CD14-positive monocyte (primary cell): ENCODE measurements around the gene DNAJB8. TPM values are rescaled to one million over a fixed set of nuclear protein-coding genes. Genes with fewer than 3 reads are reported as not detected.

Source experiments
- DNase-seq, 3 donors: peaks; one replicate each; pipeline ENCODE4 v3.0.0-alpha.2; 2011 to 2022
- H2AFZ ChIP-seq: 2 replicates; pipeline ENCODE4 v1.6.0; 2012; ENCODE audit warnings: mild to moderate bottlenecking, low read depth, low read length, inconsistent platforms; ENCODE audit not compliant: insufficient read depth, poor library complexity, severe bottlenecking
- H3K27ac ChIP-seq, 2 donors: 1 replicate in 1 of 2; 2 replicates in 1 of 2; pipeline ENCODE4 v1.5.1; 2012 to 2013; ENCODE audit warnings: low read length in 2 of 2, control low read depth in 1 of 2, inconsistent platforms in 1 of 2, low read depth in 1 of 2, mild to moderate bottlenecking in 1 of 2
- H3K27me3 ChIP-seq, 2 donors: one replicate each; pipeline versions ENCODE4 v1.6.0 to v1.6.1; 2011 to 2013; ENCODE audit warnings: low read length in 2 of 2; ENCODE audit not compliant: control insufficient read depth in 2 of 2, insufficient read depth in 2 of 2
- H3K36me3 ChIP-seq, 2 donors: replicated peaks in 1 of 2; 1 replicate in 1 of 2; 2 replicates in 1 of 2; pipeline versions ENCODE4 v1.5.1 to v1.6.1; 2012 to 2013; ENCODE audit warnings: low read length in 2 of 2, control low read depth in 1 of 2, inconsistent platforms in 1 of 2, mild to moderate bottlenecking in 1 of 2; ENCODE audit not compliant: insufficient read depth in 2 of 2, control insufficient read depth in 1 of 2
- H3K4me1 ChIP-seq, 2 donors: 1 replicate in 1 of 2; 2 replicates in 1 of 2; pipeline versions ENCODE4 v1.5.1 to v1.6.1; 2012 to 2013; ENCODE audit warnings: low read length in 2 of 2, control low read depth in 1 of 2, inconsistent platforms in 1 of 2, mild to moderate bottlenecking in 1 of 2, moderate library complexity in 1 of 2; ENCODE audit not compliant: insufficient read depth in 2 of 2, control insufficient read depth in 1 of 2
- H3K4me2 ChIP-seq: replicated peaks from 2 replicates; pipeline ENCODE3; 2012; ENCODE audit warnings: low read length, moderate library complexity, mild to moderate bottlenecking; ENCODE audit not compliant: poor library complexity, severe bottlenecking; ENCODE audit errors: extremely low read depth
- H3K4me3 ChIP-seq, 3 experiments: fragments of 200-600 bp in 1 of 3; sonication (generic) in 1 of 3; replicated peaks in 1 of 3; 1 replicate in 2 of 3; 2 replicates in 1 of 3; pipeline ENCODE4 v1.5.1; 2011 to 2013; ENCODE audit warnings: low read length in 3 of 3, mild to moderate bottlenecking in 3 of 3, control low read depth in 2 of 3, low read depth in 2 of 3, inconsistent platforms in 1 of 3, moderate library complexity in 1 of 3
- H3K79me2 ChIP-seq: 2 replicates; pipeline ENCODE4 v1.6.0; 2012; ENCODE audit warnings: mild to moderate bottlenecking, control low read depth, inconsistent platforms, low read length, moderate library complexity; ENCODE audit not compliant: insufficient read depth
- H3K9ac ChIP-seq: 2 replicates; pipeline ENCODE4 v1.6.0; 2017; ENCODE audit warnings: low read length, mild to moderate bottlenecking; ENCODE audit not compliant: insufficient read depth, poor library complexity, severe bottlenecking
- H3K9me3 ChIP-seq, 2 donors: replicated peaks in 1 of 2; 1 replicate in 1 of 2; 2 replicates in 1 of 2; pipeline versions ENCODE4 v1.5.1 to v1.6.1; 2012 to 2013; ENCODE audit warnings: low read length in 2 of 2, control low read depth in 1 of 2; ENCODE audit not compliant: control insufficient read depth in 1 of 2, insufficient read depth in 1 of 2
- H4K20me1 ChIP-seq: 2 replicates; pipeline ENCODE4 v1.6.0; 2012; ENCODE audit warnings: mild to moderate bottlenecking, low read length, control low read depth, moderate library complexity; ENCODE audit not compliant: insufficient read depth
- H3K27ac Mint-ChIP-seq, 7 donors: one replicate each; pipeline ENCODE4 v1.8.0; 2020; ENCODE audit warnings: mild to moderate bottlenecking in 7 of 7, mixed read lengths in 7 of 7, moderate library complexity in 6 of 7, inconsistent platforms in 2 of 7
- H3K27me3 Mint-ChIP-seq, 3 donors: one replicate each; pipeline ENCODE4 v1.8.0; 2021 to 2022; ENCODE audit warnings: low read depth in 3 of 3, mild to moderate bottlenecking in 3 of 3, mixed read lengths in 3 of 3, moderate library complexity in 3 of 3, inconsistent platforms in 1 of 3
- H3K36me3 Mint-ChIP-seq, 2 donors: one replicate each; pipeline ENCODE4 v1.8.0; 2020; ENCODE audit warnings: mixed read lengths in 2 of 2, inconsistent platforms in 1 of 2, mild to moderate bottlenecking in 1 of 2
- H3K4me1 Mint-ChIP-seq: one replicate; pipeline ENCODE4 v1.8.0; 2020; ENCODE audit warnings: mild to moderate bottlenecking, mixed read lengths
- H3K4me3 Mint-ChIP-seq, 2 donors: one replicate each; pipeline ENCODE4 v1.8.0; 2020; ENCODE audit warnings: mild to moderate bottlenecking in 2 of 2, mixed read lengths in 2 of 2, moderate library complexity in 1 of 2
- H3K9me3 Mint-ChIP-seq, 7 donors: one replicate each; pipeline ENCODE4 v1.8.0; 2020 to 2022; ENCODE audit warnings: mixed read lengths in 7 of 7, mild to moderate bottlenecking in 6 of 7, moderate library complexity in 6 of 7, inconsistent platforms in 2 of 7
- CTCF ChIP-seq: fragments of 200-600 bp; IDR thresholded peaks from one replicate; pipeline ENCODE4 v1.8.0; 2022; ENCODE audit warnings: antibody characterized with exemption, mild to moderate bottlenecking
- WGBS: methylation state at CpG from one replicate; pipeline ENCODE4 v1.1.5; 2013; ENCODE audit warnings: missing lambda C conversion rate; ENCODE audit not compliant: insufficient coverage; 5-methylcytosine and 5-hydroxymethylcytosine counted together
- intact Hi-C, 2 donors: fragments of 100-400 bp; cut with micrococcal nuclease; formaldehyde crosslinking; loops; one replicate each; pipeline versions ENCODE4 v1.15.0 to v1.15.1; 2023
- polyA plus RNA-seq, 3 donors: library from polyadenylated mRNA; depleted of rRNA in 1 of 3; unstranded in 2 of 3; stranded (reverse) in 1 of 3; fragments of 300-500 nt in 2 of 3; fragments of >200 nt in 1 of 3; fragmentation: Illumina TruSeq in 2 of 3; gene quantifications; 1 replicate in 2 of 3; 2 replicates in 1 of 3; pipeline ENCODE4 v1.2.3, GENCODE V29; 2012 to 2021

The DNAJB8 gene
- polyA plus RNA-seq, 3 donors, result not detected

GRCh38 chr3:128445357-128445756, 21.3 kb downstream of the DNAJB8 start:
- H3K27ac Mint-ChIP-seq, result no peak overlapping the region
- Histone ChIP-seq H3K4me3 (no peak overlapping the region), H3K27ac (no peak overlapping the region), H2AFZ (no peak overlapping the region), H3K79me2 (no peaks in the 10 kb centered on the region), H3K36me3 (no peaks in the 10 kb centered on the region), H3K4me2 (no peak overlapping the region), H3K27me3 (peaks cover 0 to 9% of the 10 kb centered on the region in 2 donors), H3K9ac (no peak overlapping the region), H3K9me3 (no peaks in the 10 kb centered on the region), H4K20me1 (no peaks in the 10 kb centered on the region), H3K4me1 (no peaks in the 10 kb centered on the region)
- peaks cover 0 to 7% (median 3%) of the 10 kb centered on the region in 7 donors for H3K9me3 Mint-ChIP-seq
- no peak overlapping the region for H3K4me3 Mint-ChIP-seq
- H3K27me3 Mint-ChIP-seq, result peaks cover 7 to 17% (median 11%) of the 10 kb centered on the region in 3 donors
- H3K4me1 Mint-ChIP-seq, result peaks cover 5% of the 10 kb centered on the region
- no peaks in the 10 kb centered on the region for H3K36me3 Mint-ChIP-seq
- no peak for DNase-seq
- 91% methylated on average over 1 of the region's 1 CpG for WGBS
- no peak for TF ChIP-seq CTCF
- intact Hi-C loops, result no loop called here

GRCh38 chr3:128443771-128444170, 22.9 kb downstream of the DNAJB8 start:
- Mint-ChIP-seq H3K4me1 (peaks cover 5% of the 10 kb centered on the region), H3K9me3 (peaks cover 0 to 7% (median 3%) of the 10 kb centered on the region in 7 donors), H3K27me3 (peaks cover 10 to 21% (median 16%) of the 10 kb centered on the region in 3 donors), H3K27ac (no peak overlapping the region), H3K36me3 (no peaks in the 10 kb centered on the region), H3K4me3 (no peak overlapping the region)
- no peaks in the 10 kb centered on the region for H3K79me2 ChIP-seq
- H3K27me3 ChIP-seq, result peaks cover 0 to 8% of the 10 kb centered on the region in 2 donors
- H3K9ac ChIP-seq, result no peak overlapping the region
- no peak overlapping the region for H3K27ac ChIP-seq
- no peaks in the 10 kb centered on the region for H3K36me3 ChIP-seq
- no peak for DNase-seq
- intact Hi-C loops, result no loop called here
- H3K4me2 ChIP-seq, result no peak overlapping the region
- H3K9me3 ChIP-seq, result no peaks in the 10 kb centered on the region
- no peaks in the 10 kb centered on the region for H3K4me1 ChIP-seq
- no peak overlapping the region for H2AFZ ChIP-seq
- TF ChIP-seq CTCF, result no peak
- 84% methylated on average over 3 of the region's 3 CpGs for WGBS
- no peaks in the 10 kb centered on the region for H4K20me1 ChIP-seq
- H3K4me3 ChIP-seq, result no peak overlapping the region
